GM12874 (cell line): ENCODE results near the gene ANO1.

Experiments used
- CTCF ChIP-seq: IDR thresholded peaks from 2 replicates; pipeline ENCODE4 v1.5.1; 2011; ENCODE audit warnings: low read depth, mild to moderate bottlenecking, control low read depth, low read length, moderate library complexity; ENCODE audit not compliant: insufficient read depth

ANO1 gene

GRCh38 chr11:70040869-70041501 lies 37.1 kb upstream of the ANO1 start:
- TF ChIP-seq CTCF, result no peak

- no peak for TF ChIP-seq CTCF
Measured at GRCh38 chr11:70043482-70043881, 34.6 kb upstream of the ANO1 start.

- no peak for TF ChIP-seq CTCF
Measured at GRCh38 chr11:70046089-70046488, 32.0 kb upstream of the ANO1 start.

- peak; percentile 35; the same call in 1 of the 2 replicates for TF ChIP-seq CTCF
Measured at GRCh38 chr11:70048279-70049024, 29.7 kb upstream of the ANO1 start.

GRCh38 chr11:70049045-70049444 lies 29.1 kb upstream of the ANO1 start:
- no peak for TF ChIP-seq CTCF

GRCh38 chr11:70050243-70050642 lies 27.9 kb upstream of the ANO1 start:
- TF ChIP-seq CTCF, result no peak

GRCh38 chr11:70054004-70054403 lies 24.1 kb upstream of the ANO1 start:
- TF ChIP-seq CTCF, result no peak
